Measurements from ENCODE around the gene ZNF35.

ZNF35 gene

GRCh38 chr3:44685128-44685800 lies 36.7 kb downstream of the ZNF35 start:
- peak; percentile 48 for DNase-seq (ENCODE audit: low read depth)

DNA sequence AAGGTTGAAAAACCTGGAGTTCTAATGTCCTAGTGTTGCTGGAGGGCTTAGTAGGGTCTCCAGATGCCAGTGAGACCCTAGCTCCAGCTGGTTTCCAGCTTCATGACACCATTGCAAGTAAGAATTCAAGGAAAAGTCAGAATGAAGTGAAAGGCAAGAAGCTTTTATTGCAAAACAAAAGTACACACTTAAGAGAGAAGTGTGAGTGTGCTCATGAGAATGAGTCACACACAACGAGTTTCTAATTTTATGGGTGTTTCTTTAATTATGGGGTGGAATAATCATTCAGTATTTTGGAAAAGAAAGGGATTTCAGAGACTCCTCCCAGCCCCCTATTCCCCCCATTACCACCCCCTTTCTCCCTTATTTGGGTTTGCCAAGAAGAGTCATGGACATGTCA lies 39.4 kb downstream of the ZNF35 start:
- DNase-seq (ENCODE audit: low read depth) = no peak
